ENCODE data around the gene NCKAP5. TPM values are rescaled to one million over a fixed set of nuclear protein-coding genes. Genes with fewer than 3 reads are reported as not detected.
"Not testable (repeated sequence)": the region's sequence is repeated elsewhere in the genome, so short reads cannot be mapped to it uniquely, and the experiment has no call there.

Gene NCKAP5
- total RNA-seq, 1 donor from 2014 or later: 7.9 TPM

GRCh38 chr2:133523406-133523805 is 44.9 kb downstream of the NCKAP5 start:
- DNase-seq (ENCODE audit: low spot score): no peak

GRCh38 chr2:133522204-133522603 is 46.1 kb downstream of the NCKAP5 start:
- no peak for DNase-seq (ENCODE audit: low spot score)

GRCh38 chr2:133521146-133521745 is 47.0 kb downstream of the NCKAP5 start:
- DNase-seq (ENCODE audit: low spot score): no peak

GRCh38 chr2:133519677-133520076 is 48.6 kb downstream of the NCKAP5 start:
- DNase-seq (ENCODE audit: low spot score): not testable (repeated sequence)

GRCh38 chr2:133518700-133519344 is 49.4 kb downstream of the NCKAP5 start:
- no peak for DNase-seq (ENCODE audit: low spot score)

- DNase-seq (ENCODE audit: low spot score): no peak
Measured at GRCh38 chr2:133517876-133518275, 50.4 kb downstream of the NCKAP5 start.

GRCh38 chr2:133516405-133517026 is 51.7 kb downstream of the NCKAP5 start:
- no peak for DNase-seq (ENCODE audit: low spot score)

- DNase-seq (ENCODE audit: low spot score): no peak
Measured at GRCh38 chr2:133515271-133515670, 53.0 kb downstream of the NCKAP5 start.

- DNase-seq (ENCODE audit: low spot score): no peak
Measured at GRCh38 chr2:133513893-133514292, 54.4 kb downstream of the NCKAP5 start.

- DNase-seq (ENCODE audit: low spot score): no peak
Measured at GRCh38 chr2:133512121-133512520, 56.1 kb downstream of the NCKAP5 start.

GRCh38 chr2:133511679-133512078 is 56.6 kb downstream of the NCKAP5 start:
- DNase-seq (ENCODE audit: low spot score): no peak

- no peak for DNase-seq (ENCODE audit: low spot score)
Measured at GRCh38 chr2:133509777-133510176, 58.5 kb downstream of the NCKAP5 start.

- DNase-seq (ENCODE audit: low spot score): no peak
Measured at GRCh38 chr2:133508546-133509165, 59.6 kb downstream of the NCKAP5 start.

- no peak for DNase-seq (ENCODE audit: low spot score)
Measured at GRCh38 chr2:133506996-133507395, 61.3 kb downstream of the NCKAP5 start.

GRCh38 chr2:133504566-133505505 is 63.4 kb downstream of the NCKAP5 start:
- DNase-seq (ENCODE audit: low spot score): peak; percentile 26

- no peak for DNase-seq (ENCODE audit: low spot score)
Measured at GRCh38 chr2:133503927-133504326, 64.3 kb downstream of the NCKAP5 start.

- DNase-seq (ENCODE audit: low spot score): no peak
Measured at GRCh38 chr2:133503323-133503722, 64.9 kb downstream of the NCKAP5 start.

GRCh38 chr2:133502678-133503077 is 65.6 kb downstream of the NCKAP5 start:
- no peak for DNase-seq (ENCODE audit: low spot score)

GRCh38 chr2:133500917-133501316 is 67.3 kb downstream of the NCKAP5 start:
- DNase-seq (ENCODE audit: low spot score): no peak

- DNase-seq (ENCODE audit: low spot score): no peak
Measured at GRCh38 chr2:133498662-133499585, 69.3 kb downstream of the NCKAP5 start.

Data from umbilical cord (tissue), 2 donors.